Vagina (tissue), 2 donors: ENCODE results near the gene AMMECR1.

Source experiments
- POLR2A ChIP-seq, 2 donors: fragments of 450-650 bp; IDR thresholded peaks; one replicate each; pipeline ENCODE4 v1.6.1; 2017; ENCODE audit warnings: antibody characterized with exemption in 2 of 2, mild to moderate bottlenecking in 2 of 2, moderate library complexity in 2 of 2
- TF ChIP-seq, protein P1 (sequence below), 3 experiments: fragments of 450-650 bp in 2 of 3; fragments of 200-600 bp in 1 of 3; sonication (generic) in 1 of 3; IDR thresholded peaks; one replicate each; pipeline ENCODE4 v1.5.1; 2017 to 2019; ENCODE audit warnings: antibody characterized with exemption in 3 of 3, mild to moderate bottlenecking in 2 of 3, moderate library complexity in 2 of 3

DNA sequence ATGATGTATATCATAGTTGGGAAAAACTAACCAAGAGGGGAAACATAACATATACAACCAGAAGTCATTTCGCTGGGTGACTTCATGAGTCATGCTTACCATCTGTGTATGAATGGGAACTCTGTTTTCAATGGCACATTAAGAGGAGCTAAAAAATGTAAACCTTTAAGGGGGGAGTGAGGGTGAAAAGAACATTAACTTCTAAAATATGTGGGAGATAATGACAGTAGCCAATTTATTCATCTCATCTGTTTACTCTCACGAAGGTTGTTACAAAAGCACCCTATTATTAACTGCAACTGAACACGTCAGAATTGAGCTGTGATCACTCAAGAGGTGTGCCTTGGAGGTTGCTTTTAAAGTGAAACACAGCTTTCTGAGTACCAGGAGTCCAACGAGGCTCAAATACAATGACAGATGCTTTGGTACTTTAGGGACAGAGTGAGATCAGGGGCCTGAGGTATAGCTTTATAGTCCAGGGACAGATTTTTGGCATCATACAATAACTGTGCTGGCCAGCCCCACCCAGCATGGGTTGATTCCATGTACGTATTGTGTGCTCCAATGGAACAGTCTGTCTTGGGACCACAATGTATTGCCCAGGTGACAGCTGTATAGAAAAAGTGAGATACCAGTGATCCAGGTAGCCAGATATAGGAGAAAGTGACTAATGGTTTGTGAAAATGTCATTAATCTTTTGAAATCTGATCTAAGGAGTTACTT, 107.3 kb downstream of the AMMECR1 start:
- TF ChIP-seq, protein P1, sequence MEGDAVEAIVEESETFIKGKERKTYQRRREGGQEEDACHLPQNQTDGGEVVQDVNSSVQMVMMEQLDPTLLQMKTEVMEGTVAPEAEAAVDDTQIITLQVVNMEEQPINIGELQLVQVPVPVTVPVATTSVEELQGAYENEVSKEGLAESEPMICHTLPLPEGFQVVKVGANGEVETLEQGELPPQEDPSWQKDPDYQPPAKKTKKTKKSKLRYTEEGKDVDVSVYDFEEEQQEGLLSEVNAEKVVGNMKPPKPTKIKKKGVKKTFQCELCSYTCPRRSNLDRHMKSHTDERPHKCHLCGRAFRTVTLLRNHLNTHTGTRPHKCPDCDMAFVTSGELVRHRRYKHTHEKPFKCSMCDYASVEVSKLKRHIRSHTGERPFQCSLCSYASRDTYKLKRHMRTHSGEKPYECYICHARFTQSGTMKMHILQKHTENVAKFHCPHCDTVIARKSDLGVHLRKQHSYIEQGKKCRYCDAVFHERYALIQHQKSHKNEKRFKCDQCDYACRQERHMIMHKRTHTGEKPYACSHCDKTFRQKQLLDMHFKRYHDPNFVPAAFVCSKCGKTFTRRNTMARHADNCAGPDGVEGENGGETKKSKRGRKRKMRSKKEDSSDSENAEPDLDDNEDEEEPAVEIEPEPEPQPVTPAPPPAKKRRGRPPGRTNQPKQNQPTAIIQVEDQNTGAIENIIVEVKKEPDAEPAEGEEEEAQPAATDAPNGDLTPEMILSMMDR (IDR thresholded peaks at IDR 0.05): no peak
- TF ChIP-seq POLR2A (IDR thresholded peaks at IDR 0.05): no peak
